Stomach smooth muscle (tissue), 2 donors: ENCODE results near the gene PLCG2.

Experiments
- H3K27ac ChIP-seq: one replicate; pipeline ENCODE4 v1.7.0; 2013; ENCODE audit warnings: mild to moderate bottlenecking, low read length, inconsistent platforms
- H3K27me3 ChIP-seq, 2 donors: one replicate each; pipeline ENCODE4 v1.7.0; 2013; ENCODE audit warnings: low read length in 2 of 2; ENCODE audit not compliant: insufficient read depth in 2 of 2, control insufficient read depth in 1 of 2
- H3K36me3 ChIP-seq, 2 donors: one replicate each; pipeline ENCODE4 v1.7.0; 2013; ENCODE audit warnings: low read length in 2 of 2; ENCODE audit not compliant: control insufficient read depth in 2 of 2, insufficient read depth in 2 of 2
- H3K4me1 ChIP-seq: one replicate; pipeline ENCODE4 v1.7.0; 2013; ENCODE audit warnings: low read length; ENCODE audit not compliant: control insufficient read depth, insufficient read depth
- H3K4me3 ChIP-seq, 2 donors: one replicate each; pipeline ENCODE4 v1.7.0; 2013; ENCODE audit warnings: low read length in 2 of 2
- H3K9ac ChIP-seq, 2 donors: one replicate each; pipeline ENCODE4 v1.7.0; 2013; ENCODE audit warnings: low read length in 2 of 2, mild to moderate bottlenecking in 1 of 2
- H3K9me3 ChIP-seq, 2 donors: one replicate each; pipeline ENCODE4 v1.7.0; 2013; ENCODE audit warnings: low read length in 2 of 2; ENCODE audit not compliant: control insufficient read depth in 2 of 2
- donor health status: healthy.
- donor health status: Pancreatic carcinoma.

Gene PLCG2

GRCh38 chr16:81778861-81779535 is at the start of gene PLCG2:
Gene PLCG2 (plus strand): TSS chr16:81779291. CDS start chr16:81785990, 6,699 bp downstream.
- Histone ChIP-seq H3K4me3 (peak within 1 kb of the TSS; percentile 50 to 67), H3K9ac (no peak within 1 kb of the TSS), H3K36me3 (no peaks in the 10 kb centered on the region), H3K27ac (no peak within 1 kb of the TSS), H3K9me3 (no peaks in the 10 kb centered on the region), H3K27me3 (peaks cover 11 to 19% of the 10 kb centered on the region in 2 donors), H3K4me1 (peaks cover 8% of the 10 kb centered on the region)

GRCh38 chr16:81729451-81729850 is 49.6 kb upstream of the PLCG2 start:
- no peak overlapping the region for H3K27ac ChIP-seq
- no peaks in the 10 kb centered on the region for H3K27me3 ChIP-seq
- H3K4me1 ChIP-seq = peaks cover 11% of the 10 kb centered on the region
- no peak overlapping the region for H3K4me3 ChIP-seq
- no peaks in the 10 kb centered on the region for H3K36me3 ChIP-seq
- H3K9ac ChIP-seq = no peak overlapping the region
- no peaks in the 10 kb centered on the region for H3K9me3 ChIP-seq

GRCh38 chr16:81730090-81731051 is 48.7 kb upstream of the PLCG2 start:
- Histone ChIP-seq H3K9me3 (no peaks in the 10 kb centered on the region), H3K4me3 (peak overlapping the region; percentile 55 to 71), H3K27ac (peak overlapping the region; percentile 76), H3K27me3 (no peaks in the 10 kb centered on the region), H3K36me3 (no peaks in the 10 kb centered on the region), H3K4me1 (peaks cover 11% of the 10 kb centered on the region), H3K9ac (peak overlapping the region; percentile 55 to 64)

- Histone ChIP-seq H3K9ac (no peak overlapping the region), H3K27me3 (no peaks in the 10 kb centered on the region), H3K9me3 (no peaks in the 10 kb centered on the region), H3K4me3 (no peak overlapping the region), H3K4me1 (peaks cover 11% of the 10 kb centered on the region), H3K36me3 (no peaks in the 10 kb centered on the region), H3K27ac (no peak overlapping the region)
Measured at GRCh38 chr16:81731649-81732048, 47.4 kb upstream of the PLCG2 start.

GRCh38 chr16:81732699-81733098 is 46.4 kb upstream of the PLCG2 start:
- peaks cover 11% of the 10 kb centered on the region for H3K4me1 ChIP-seq
- H3K9ac ChIP-seq = no peak overlapping the region
- H3K9me3 ChIP-seq = no peaks in the 10 kb centered on the region
- no peaks in the 10 kb centered on the region for H3K27me3 ChIP-seq
- no peak overlapping the region for H3K4me3 ChIP-seq
- H3K36me3 ChIP-seq = no peaks in the 10 kb centered on the region
- no peak overlapping the region for H3K27ac ChIP-seq

- peaks cover 17% of the 10 kb centered on the region for H3K4me1 ChIP-seq
- no peak overlapping the region for H3K27ac ChIP-seq
- H3K9me3 ChIP-seq = no peaks in the 10 kb centered on the region
- no peaks in the 10 kb centered on the region for H3K27me3 ChIP-seq
- H3K4me3 ChIP-seq = no peak overlapping the region
- no peaks in the 10 kb centered on the region for H3K36me3 ChIP-seq
- H3K9ac ChIP-seq = no peak overlapping the region
Measured at GRCh38 chr16:81733295-81733694, 45.8 kb upstream of the PLCG2 start.

GRCh38 chr16:81734632-81735434 is 44.3 kb upstream of the PLCG2 start:
- Histone ChIP-seq H3K4me1 (peaks cover 18% of the 10 kb centered on the region), H3K27ac (no peak overlapping the region), H3K4me3 (no peak overlapping the region), H3K27me3 (no peaks in the 10 kb centered on the region), H3K9ac (no peak overlapping the region), H3K36me3 (no peaks in the 10 kb centered on the region), H3K9me3 (no peaks in the 10 kb centered on the region)

- H3K9me3 ChIP-seq = no peaks in the 10 kb centered on the region
- no peak overlapping the region for H3K27ac ChIP-seq
- peak overlapping the region in 1 of 2 donors; percentile 58 for H3K9ac ChIP-seq
Measured at GRCh38 chr16:81737885-81738536, 41.1 kb upstream of the PLCG2 start.

GRCh38 chr16:81738783-81739496 is 40.2 kb upstream of the PLCG2 start:
- no peak overlapping the region for H3K9ac ChIP-seq
- no peak overlapping the region for H3K27ac ChIP-seq
- H3K27me3 ChIP-seq = no peaks in the 10 kb centered on the region
- no peak overlapping the region for H3K4me3 ChIP-seq
- H3K4me1 ChIP-seq = peaks cover 6% of the 10 kb centered on the region
- H3K36me3 ChIP-seq = no peaks in the 10 kb centered on the region
- H3K9me3 ChIP-seq = no peaks in the 10 kb centered on the region

More at GRCh38 chr16:81737885-81738536, 41.1 kb upstream of the PLCG2 start:
- Histone ChIP-seq H3K4me1 (peaks cover 6% of the 10 kb centered on the region), H3K4me3 (peak overlapping the region; percentile 47 to 72), H3K27me3 (no peaks in the 10 kb centered on the region), H3K36me3 (no peaks in the 10 kb centered on the region)
